Ovary (tissue), 3 donors: ENCODE results near the gene ZNF576.

Source experiments
- POLR2A ChIP-seq: fragments of 450-650 bp; IDR thresholded peaks from one replicate; pipeline ENCODE4 v1.6.1; 2017; ENCODE audit warnings: antibody characterized with exemption, mild to moderate bottlenecking, moderate library complexity
- TF ChIP-seq, protein P1 (sequence below), 3 donors: fragments of 450-650 bp in 2 of 3; fragments of 200-600 bp in 1 of 3; IDR thresholded peaks; one replicate each; pipeline versions ENCODE4 v1.5.1 to v1.8.0; 2016 to 2022; ENCODE audit warnings: antibody characterized with exemption in 3 of 3, mild to moderate bottlenecking in 1 of 3
- donor health status: DM: no; HTN: no; CAD: no.

DNA sequence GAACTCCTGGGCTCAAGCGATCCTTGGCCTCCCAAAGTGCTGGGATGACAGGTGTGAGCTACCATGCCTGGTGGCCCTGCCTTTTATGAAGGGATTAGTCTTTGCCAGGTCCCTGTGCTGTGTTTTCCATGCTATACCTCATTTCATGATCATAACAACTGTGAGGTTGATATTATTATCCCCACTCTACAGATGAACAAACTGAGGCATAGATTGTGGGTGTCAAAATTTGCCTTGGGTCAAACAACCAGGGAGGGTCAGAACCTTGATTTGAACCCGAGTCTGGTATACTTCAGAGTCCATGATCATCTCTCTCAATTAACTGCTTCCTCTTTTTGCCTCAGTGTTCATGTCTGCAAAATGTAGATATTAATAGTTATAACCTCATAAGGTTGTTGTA is 13.9 kb upstream of the ZNF576 start:
- TF ChIP-seq, protein P1, sequence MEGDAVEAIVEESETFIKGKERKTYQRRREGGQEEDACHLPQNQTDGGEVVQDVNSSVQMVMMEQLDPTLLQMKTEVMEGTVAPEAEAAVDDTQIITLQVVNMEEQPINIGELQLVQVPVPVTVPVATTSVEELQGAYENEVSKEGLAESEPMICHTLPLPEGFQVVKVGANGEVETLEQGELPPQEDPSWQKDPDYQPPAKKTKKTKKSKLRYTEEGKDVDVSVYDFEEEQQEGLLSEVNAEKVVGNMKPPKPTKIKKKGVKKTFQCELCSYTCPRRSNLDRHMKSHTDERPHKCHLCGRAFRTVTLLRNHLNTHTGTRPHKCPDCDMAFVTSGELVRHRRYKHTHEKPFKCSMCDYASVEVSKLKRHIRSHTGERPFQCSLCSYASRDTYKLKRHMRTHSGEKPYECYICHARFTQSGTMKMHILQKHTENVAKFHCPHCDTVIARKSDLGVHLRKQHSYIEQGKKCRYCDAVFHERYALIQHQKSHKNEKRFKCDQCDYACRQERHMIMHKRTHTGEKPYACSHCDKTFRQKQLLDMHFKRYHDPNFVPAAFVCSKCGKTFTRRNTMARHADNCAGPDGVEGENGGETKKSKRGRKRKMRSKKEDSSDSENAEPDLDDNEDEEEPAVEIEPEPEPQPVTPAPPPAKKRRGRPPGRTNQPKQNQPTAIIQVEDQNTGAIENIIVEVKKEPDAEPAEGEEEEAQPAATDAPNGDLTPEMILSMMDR (IDR thresholded peaks at IDR 0.05) = no peak
- TF ChIP-seq POLR2A = no peak
